Activated naive CD4-positive, alpha-beta T cell treated with anti-CD3 and anti-CD28 coated beads, Interleukin-2, amount 50 U/mL, for 24 hours (primary cell): ENCODE measurements around the gene ENDOV.
"Not testable (repeated sequence)": the region's sequence is repeated elsewhere in the genome, so short reads cannot be mapped to it uniquely, and the experiment has no call there.

Experiments used
- H3K27ac Mint-ChIP-seq: one replicate; pipeline ENCODE4 v1.8.0; 2021; ENCODE audit warnings: mild to moderate bottlenecking, mixed read lengths
- H3K27me3 Mint-ChIP-seq: one replicate; pipeline ENCODE4 v1.8.0; 2021; ENCODE audit warnings: mixed read lengths
- H3K36me3 Mint-ChIP-seq: one replicate; pipeline ENCODE4 v1.8.0; 2021; ENCODE audit warnings: mixed read lengths
- H3K4me1 Mint-ChIP-seq: one replicate; pipeline ENCODE4 v1.8.0; 2021; ENCODE audit warnings: mixed read lengths
- H3K4me3 Mint-ChIP-seq: one replicate; pipeline ENCODE4 v1.8.0; 2021; ENCODE audit warnings: mild to moderate bottlenecking, mixed read lengths
- H3K9me3 Mint-ChIP-seq: one replicate; pipeline ENCODE4 v1.8.0; 2021; ENCODE audit warnings: mixed read lengths

ENDOV gene

DNA sequence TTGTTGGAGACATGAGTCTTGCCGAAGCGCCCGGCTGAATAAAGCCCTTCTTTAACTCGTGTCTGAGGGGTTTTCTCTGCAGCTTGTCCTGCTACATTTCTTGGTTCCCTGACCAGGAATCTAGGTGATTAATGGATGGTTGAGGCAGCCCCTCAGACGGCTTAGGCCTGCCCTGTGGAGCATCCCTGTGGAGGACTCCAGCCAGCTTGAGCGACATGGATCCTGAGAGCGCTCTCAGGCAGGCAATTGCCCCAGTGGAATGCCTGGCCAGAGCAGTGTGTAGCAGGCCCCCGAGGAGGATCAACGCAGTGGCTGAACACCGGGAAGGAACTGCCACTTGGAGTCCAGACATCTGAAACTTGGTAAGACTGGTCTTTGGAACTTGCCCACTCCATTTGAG is 17.3 kb upstream of the ENDOV start:
- Mint-ChIP-seq H3K36me3 (peaks cover 1% of the 10 kb centered on the region), H3K4me3 (no peak overlapping the region), H3K27ac (peak overlapping the region; percentile 66), H3K4me1 (peaks cover 12% of the 10 kb centered on the region), H3K9me3 (no peaks in the 10 kb centered on the region), H3K27me3 (no peaks in the 10 kb centered on the region)

DNA sequence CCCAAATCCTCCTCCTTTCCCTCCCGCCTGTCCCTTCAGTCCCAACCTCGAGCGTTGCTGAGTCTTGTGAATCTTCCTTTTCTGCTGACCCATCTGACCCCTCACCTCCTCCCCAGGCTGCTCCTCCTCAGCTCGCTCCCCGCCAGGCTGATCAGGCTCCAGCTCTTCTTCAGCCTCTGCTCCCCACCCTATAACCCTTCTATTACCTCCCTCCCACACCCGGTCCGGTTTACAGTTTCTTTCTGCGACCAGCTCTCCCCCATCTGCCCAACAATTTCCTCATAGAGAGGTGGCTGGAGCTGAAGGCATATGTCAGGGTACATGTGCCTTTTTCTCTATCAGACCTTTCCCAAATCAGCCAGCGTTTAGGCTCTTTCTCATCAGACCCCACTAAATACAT is 13.9 kb upstream of the ENDOV start:
- not testable (repeated sequence) for H3K9me3 Mint-ChIP-seq, H3K27me3 Mint-ChIP-seq, H3K27ac Mint-ChIP-seq, H3K4me3 Mint-ChIP-seq, H3K36me3 Mint-ChIP-seq
- peaks cover 12% of the 10 kb centered on the region for H3K4me1 Mint-ChIP-seq

DNA sequence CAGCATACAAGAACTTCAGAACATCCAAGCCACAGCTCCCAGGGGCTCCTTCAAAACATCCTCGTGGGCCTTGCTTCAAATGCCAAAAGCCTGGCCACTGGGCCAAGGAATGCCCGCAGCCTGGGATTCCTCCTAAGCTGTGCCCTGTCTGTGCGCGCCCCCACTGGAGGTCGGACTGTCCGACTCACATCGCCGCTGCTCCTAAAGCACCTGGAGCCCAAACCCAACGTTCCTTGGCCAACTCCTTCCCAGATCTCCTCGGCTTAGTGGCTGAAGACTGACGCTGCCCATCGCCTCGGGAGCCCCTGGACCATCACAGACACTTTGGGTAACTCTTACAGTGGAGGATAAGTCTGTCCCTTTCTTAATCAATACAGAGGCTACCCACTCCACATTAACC is 12.9 kb upstream of the ENDOV start:
- not testable (repeated sequence) for H3K36me3 Mint-ChIP-seq, H3K4me3 Mint-ChIP-seq

DNA sequence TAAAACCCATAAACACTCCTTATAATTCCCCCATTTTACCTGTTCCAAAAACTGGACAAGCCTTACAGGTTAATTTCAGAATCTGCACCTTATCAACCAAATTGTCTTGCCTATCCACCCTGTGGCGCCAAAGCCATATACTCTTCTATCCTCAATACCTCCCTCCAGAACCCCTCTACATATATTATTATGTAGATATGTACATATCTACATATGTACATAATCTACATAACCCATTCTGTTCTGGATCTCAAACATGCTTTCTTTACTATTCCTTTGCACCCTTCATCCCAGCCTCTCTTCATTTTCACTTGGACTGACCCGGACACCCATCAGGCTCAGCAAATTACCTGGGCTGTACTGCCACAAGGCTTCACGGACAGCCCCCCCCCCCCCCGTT is 12.0 kb upstream of the ENDOV start:
- no peak overlapping the region for H3K27ac Mint-ChIP-seq
- peaks cover 1% of the 10 kb centered on the region for H3K36me3 Mint-ChIP-seq
- H3K9me3 Mint-ChIP-seq, result no peaks in the 10 kb centered on the region
- no peaks in the 10 kb centered on the region for H3K27me3 Mint-ChIP-seq
- H3K4me3 Mint-ChIP-seq, result no peak overlapping the region
- H3K4me1 Mint-ChIP-seq, result peaks cover 3% of the 10 kb centered on the region

More for the DNA sequence above, 12.9 kb upstream of the ENDOV start:
- not testable (repeated sequence) for H3K9me3 Mint-ChIP-seq, H3K27me3 Mint-ChIP-seq, H3K4me1 Mint-ChIP-seq, H3K27ac Mint-ChIP-seq

DNA sequence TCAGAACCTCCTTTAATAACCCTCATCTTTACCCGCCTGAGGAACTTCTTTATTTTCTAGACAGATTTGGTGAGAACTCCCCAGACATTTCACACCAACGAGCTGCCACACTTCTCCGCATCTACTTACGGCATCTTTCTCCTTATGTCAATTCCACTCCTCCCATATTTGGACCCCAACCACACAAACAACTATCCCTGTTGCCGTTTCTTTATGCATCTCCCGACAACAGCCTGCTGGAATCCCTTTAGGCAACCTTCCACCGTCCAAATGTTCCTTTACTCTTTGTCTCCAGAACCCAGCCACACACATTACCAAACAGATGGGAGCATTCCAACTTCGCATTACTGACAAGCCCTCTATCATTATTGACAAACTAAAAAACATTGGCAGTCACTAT is 8.8 kb upstream of the ENDOV start:
- H3K27me3 Mint-ChIP-seq, result peaks cover 2% of the 10 kb centered on the region
- no peaks in the 10 kb centered on the region for H3K9me3 Mint-ChIP-seq
- H3K4me3 Mint-ChIP-seq, result no peak overlapping the region
- no peak overlapping the region for H3K27ac Mint-ChIP-seq
- no peaks in the 10 kb centered on the region for H3K36me3 Mint-ChIP-seq
- H3K4me1 Mint-ChIP-seq, result peaks cover 3% of the 10 kb centered on the region

DNA sequence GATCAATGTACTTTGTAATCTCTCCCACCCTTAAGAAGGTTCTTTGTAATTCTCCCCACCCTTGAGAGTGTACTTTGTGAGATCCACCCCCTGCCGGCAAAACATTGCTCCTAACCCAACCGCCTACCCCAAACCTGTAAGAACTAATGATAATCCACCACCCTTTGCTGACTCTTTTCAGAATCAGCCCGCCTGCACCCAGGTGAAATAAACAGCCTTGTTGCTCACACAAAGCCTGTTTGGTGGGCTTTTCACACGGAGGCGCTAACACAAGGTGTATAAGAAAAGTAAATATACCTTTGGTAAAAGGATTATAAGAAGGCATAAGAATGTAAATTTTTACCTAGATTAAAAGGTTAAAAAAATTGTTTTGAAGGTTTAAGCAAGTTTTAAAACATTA is 7.0 kb upstream of the ENDOV start:
- not testable (repeated sequence) for H3K36me3 Mint-ChIP-seq, H3K27me3 Mint-ChIP-seq, H3K4me1 Mint-ChIP-seq, H3K4me3 Mint-ChIP-seq, H3K27ac Mint-ChIP-seq, H3K9me3 Mint-ChIP-seq

DNA sequence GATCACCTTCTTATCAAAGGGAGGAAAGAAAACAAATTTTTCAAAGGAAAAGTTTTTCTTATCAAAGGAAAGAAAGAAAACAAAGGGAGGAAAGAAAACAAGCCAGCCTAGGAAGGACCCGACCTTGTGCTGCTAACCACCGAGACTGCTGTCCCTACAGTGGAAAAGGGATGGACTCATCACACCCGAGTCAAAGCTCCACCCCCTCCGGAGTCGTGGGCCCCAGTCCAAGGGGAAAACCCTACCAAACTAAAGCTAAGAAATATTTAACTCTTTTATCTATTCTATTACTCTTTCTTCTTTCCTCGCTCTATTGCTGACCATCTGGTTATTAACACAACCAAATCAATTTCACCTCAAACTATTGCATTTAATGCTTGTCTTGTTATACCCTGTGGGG is 6.1 kb upstream of the ENDOV start:
- H3K4me1 Mint-ChIP-seq, result peaks cover 3% of the 10 kb centered on the region
- no peak overlapping the region for H3K4me3 Mint-ChIP-seq
- no peaks in the 10 kb centered on the region for H3K36me3 Mint-ChIP-seq
- no peaks in the 10 kb centered on the region for H3K9me3 Mint-ChIP-seq
- peaks cover 6% of the 10 kb centered on the region for H3K27me3 Mint-ChIP-seq
- no peak overlapping the region for H3K27ac Mint-ChIP-seq

DNA sequence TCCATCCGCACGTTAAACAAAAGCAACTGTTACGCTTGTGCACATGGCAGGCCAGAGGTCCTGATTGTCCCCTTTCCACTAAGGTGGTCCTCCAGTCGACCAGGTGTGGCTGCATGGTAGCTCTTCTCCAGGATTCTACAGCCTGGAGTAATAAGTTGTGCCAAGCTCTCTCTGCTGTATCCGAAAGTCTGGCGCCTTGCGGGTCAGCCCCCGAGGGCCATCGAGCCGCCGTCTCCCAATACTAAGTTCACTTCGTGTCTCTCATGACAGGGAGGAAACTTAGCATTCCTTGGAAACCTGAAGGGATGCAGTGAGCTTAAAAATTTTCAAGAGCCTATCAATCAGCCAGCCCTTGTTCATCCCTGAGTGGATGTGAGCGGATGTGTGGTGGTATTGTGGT is 5.3 kb upstream of the ENDOV start:
- Mint-ChIP-seq H3K4me3 (no peak overlapping the region), H3K27ac (no peak overlapping the region), H3K36me3 (no peaks in the 10 kb centered on the region), H3K9me3 (no peaks in the 10 kb centered on the region), H3K27me3 (peaks cover 10% of the 10 kb centered on the region), H3K4me1 (peaks cover 10% of the 10 kb centered on the region)

DNA sequence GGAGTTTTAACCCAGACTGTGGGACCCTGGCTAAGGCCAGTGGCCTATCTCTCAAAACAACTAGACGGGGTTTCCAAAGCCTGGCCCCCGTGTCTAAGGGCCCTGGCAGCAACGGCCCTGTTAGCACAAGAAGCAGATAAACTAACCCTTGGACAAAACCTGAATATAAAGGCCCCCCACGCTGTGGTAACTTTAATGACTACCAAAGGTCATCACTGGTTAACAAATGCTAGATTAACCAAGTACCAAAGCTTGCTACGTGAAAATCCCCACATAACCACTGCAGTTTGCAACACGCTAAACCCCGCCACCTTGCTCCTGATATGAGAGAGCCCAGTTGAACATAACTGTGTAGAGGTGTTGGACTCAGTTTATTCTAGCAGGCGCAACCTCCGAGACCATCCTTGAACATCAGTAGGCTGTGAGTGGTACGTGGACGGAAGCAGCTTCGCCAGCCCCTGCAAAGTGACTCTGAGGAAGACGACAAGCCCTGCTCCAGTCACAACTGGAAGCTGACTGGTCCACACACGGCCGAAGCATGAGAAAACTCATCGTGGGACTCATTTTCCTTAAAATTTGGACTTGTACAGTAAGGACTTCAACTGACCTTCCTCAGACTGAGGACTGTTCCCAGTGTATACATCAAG is 4.4 kb upstream of the ENDOV start:
- not testable (repeated sequence) for H3K27me3 Mint-ChIP-seq, H3K4me3 Mint-ChIP-seq, H3K4me1 Mint-ChIP-seq, H3K9me3 Mint-ChIP-seq, H3K36me3 Mint-ChIP-seq, H3K27ac Mint-ChIP-seq

DNA sequence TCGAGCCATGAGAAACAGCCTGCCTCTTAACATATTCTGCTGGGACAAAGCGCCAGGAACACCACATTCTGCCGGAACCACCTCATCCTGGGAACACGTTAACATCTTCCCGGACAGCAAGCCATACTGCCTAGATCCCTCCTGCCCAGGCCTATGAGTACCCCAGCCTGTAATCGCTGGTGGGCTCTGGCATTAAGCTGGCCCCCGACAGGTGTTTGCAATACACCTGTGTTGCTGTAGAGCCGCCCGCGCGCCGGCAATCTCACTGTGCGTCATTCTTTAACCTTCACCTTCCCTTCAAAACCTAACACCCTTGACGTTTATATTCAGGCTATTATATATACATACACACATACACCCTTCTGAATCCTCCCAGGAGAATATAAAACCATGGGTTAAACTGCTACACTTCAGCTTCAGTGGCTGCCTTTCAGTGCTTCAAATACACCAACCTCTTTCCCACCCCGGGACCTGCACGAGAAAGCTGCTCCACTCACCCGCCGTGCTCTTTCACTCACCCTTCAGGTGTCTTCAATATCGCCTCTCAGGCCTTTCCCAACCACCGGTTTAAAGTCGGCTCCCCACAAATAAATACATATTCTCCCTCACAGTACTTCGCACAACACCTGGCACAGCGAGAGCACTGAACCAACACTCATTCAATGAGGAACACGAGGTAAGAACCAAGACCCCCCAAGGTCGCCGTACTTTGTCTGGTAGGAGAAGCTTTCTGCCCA is 1.0 kb upstream of the ENDOV start:
- Mint-ChIP-seq H3K9me3 (no peaks in the 10 kb centered on the region), H3K36me3 (peaks cover 3% of the 10 kb centered on the region), H3K27me3 (peaks cover 10% of the 10 kb centered on the region), H3K4me1 (peaks cover 31% of the 10 kb centered on the region), H3K27ac (peak overlapping the region; percentile 79), H3K4me3 (peak overlapping the region; percentile 84)

DNA sequence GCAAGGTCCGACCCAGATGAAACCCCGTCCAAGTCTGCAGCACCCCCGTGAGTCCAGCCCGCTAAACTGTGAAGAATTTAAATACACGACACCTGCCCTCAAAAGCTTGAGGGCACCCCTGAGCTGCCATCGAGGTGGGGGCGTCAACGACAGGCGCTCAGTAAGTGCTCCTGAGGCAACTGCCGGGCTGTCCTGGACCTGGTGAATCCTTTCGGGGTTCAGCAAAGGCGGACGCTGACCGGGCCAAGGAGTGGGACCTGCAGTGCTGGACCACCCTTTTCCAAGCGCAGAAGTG is 512 bp upstream of the ENDOV start:
- H3K27me3 Mint-ChIP-seq, result peaks cover 8% of the 10 kb centered on the region
- H3K4me1 Mint-ChIP-seq, result peaks cover 28% of the 10 kb centered on the region
- H3K4me3 Mint-ChIP-seq, result peak overlapping the region; percentile 84
- H3K36me3 Mint-ChIP-seq, result peaks cover 3% of the 10 kb centered on the region
- peak overlapping the region; percentile 79 for H3K27ac Mint-ChIP-seq
- H3K9me3 Mint-ChIP-seq, result no peaks in the 10 kb centered on the region

DNA sequence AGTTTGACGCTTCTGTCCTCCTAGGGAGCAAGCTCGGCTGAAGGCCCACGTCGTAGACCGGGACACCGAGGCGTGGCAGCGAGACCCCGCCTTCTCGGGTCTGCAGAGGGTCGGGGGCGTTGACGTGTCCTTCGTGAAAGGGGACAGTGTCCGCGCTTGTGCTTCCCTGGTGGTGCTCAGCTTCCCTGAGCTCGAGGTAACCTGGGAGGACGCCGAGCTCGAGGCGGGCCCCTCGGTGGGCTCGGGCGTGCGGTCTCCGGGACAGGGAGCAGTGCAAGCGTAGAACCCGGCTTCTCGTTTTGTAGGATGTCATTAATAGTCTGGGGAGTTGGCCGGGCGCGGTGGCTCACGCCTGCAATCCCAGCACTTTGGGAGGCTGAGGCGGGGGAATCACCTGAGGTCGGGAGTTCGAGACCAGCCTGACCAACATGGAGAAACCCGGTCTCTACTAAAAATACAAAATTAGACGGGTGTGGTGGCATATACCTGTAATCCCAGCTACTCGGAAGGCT is 715 bp downstream of the ENDOV start:
- peaks cover 3% of the 10 kb centered on the region for H3K36me3 Mint-ChIP-seq
- no peak overlapping the region for H3K27ac Mint-ChIP-seq
- peaks cover 8% of the 10 kb centered on the region for H3K27me3 Mint-ChIP-seq

DNA sequence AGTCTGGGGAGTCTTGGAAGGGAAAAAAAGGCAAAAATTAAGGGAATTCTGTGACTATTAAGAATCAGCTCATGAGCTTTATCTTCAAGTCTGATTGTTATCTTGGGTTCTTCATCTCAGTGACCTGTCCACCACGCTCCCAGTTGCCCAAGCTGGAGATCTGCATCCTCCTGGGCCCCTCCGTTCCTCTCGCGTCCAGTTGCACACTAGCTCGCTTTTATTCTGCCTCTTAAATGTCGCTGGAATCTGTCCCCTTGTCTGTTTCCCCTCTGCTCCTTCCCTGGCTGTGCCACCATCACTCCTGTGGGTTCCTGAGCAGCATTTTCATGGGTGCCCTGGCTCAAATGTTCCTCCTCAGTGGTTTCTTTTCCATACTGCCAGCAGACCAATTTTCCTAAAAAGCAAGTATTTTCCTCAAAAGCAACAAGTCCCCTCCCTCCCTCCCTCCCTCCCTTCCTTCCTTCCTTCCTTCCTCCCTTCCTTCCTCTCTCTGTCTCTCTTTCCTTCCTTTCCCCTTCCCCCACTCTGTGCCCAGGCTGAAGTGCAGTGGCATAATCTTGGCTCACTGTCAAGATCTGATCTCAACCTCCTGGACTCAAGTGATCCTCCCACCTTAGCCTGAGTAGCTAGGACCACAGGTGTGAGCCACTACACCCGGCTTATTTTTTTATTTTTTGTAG is 1.4 kb downstream of the ENDOV start:
- peak overlapping the region; percentile 84 for H3K4me3 Mint-ChIP-seq
- peaks cover 28% of the 10 kb centered on the region for H3K4me1 Mint-ChIP-seq
- peaks cover 8% of the 10 kb centered on the region for H3K27me3 Mint-ChIP-seq
- peak overlapping the region; percentile 43 for H3K27ac Mint-ChIP-seq
- H3K36me3 Mint-ChIP-seq, result peaks cover 3% of the 10 kb centered on the region
- no peaks in the 10 kb centered on the region for H3K9me3 Mint-ChIP-seq

More for the DNA sequence above, 715 bp downstream of the ENDOV start:
- H3K9me3 Mint-ChIP-seq, result no peaks in the 10 kb centered on the region
- H3K4me1 Mint-ChIP-seq, result peaks cover 28% of the 10 kb centered on the region
- peak overlapping the region; percentile 84 for H3K4me3 Mint-ChIP-seq

DNA sequence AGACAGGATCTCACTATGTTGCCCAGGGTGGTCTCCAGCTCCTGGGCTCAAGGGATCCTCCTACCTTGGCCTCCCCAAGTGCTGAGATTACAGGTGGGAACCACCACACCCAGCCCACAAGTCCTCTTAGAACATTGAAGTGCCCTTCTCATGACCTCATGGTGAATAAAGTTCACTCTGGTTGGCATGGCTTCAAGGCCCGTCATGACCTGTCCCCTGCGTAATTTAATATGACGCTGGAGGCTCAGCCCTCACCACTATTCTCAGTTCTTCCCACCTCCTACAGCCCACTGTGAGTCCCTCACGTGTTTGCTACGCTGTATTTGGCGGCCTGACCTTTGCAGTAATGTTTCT is 1.9 kb downstream of the ENDOV start:
- Mint-ChIP-seq H3K27me3 (peaks cover 8% of the 10 kb centered on the region), H3K9me3 (no peaks in the 10 kb centered on the region), H3K4me3 (peak overlapping the region; percentile 84), H3K4me1 (peaks cover 28% of the 10 kb centered on the region), H3K36me3 (peaks cover 3% of the 10 kb centered on the region), H3K27ac (peak overlapping the region; percentile 43)

DNA sequence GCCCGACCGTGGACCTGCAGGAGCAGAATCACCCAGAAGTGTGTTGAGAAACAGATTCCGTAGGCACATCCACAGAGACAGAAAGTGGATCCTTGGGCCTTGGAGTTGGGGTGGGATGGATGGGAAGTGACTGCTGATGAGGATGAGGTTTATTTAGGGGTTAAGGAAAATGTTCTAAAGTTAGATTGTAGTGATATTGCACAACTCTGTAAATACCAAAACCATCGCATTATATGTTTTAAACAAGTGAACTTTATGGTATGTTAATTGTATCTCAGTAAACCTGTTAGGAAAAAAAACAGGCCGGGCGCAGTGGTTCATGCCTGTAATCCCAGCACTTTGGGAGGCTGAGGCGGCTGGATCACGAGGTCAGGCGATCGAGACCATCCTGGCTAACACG is 3.6 kb downstream of the ENDOV start:
- H3K4me1 Mint-ChIP-seq, result peaks cover 28% of the 10 kb centered on the region
- H3K36me3 Mint-ChIP-seq, result peaks cover 3% of the 10 kb centered on the region
- H3K27ac Mint-ChIP-seq, result no peak overlapping the region
- peaks cover 4% of the 10 kb centered on the region for H3K27me3 Mint-ChIP-seq
- no peak overlapping the region for H3K4me3 Mint-ChIP-seq
- no peaks in the 10 kb centered on the region for H3K9me3 Mint-ChIP-seq

DNA sequence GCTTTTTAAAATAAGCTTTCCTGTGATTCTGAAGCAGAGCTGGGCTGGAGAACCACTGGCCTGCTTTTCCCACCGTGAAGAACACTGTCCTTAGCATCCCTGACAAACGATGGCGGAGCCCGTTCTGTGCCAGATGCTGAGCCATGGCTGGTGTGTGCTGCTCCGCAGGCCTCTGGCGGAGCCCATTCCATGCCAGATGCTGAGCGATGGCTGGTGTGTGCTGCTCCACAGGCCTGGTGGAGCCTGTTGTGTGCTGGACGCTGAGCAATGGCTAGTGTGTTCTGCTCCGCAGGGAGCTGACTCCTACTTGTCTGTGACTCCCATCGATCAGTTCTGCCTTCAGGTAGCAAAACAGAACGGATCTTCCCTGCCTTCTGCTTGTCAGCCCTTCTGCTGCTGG is 4.3 kb downstream of the ENDOV start:
- no peaks in the 10 kb centered on the region for H3K27me3 Mint-ChIP-seq
- H3K27ac Mint-ChIP-seq, result no peak overlapping the region
- H3K4me1 Mint-ChIP-seq, result peaks cover 28% of the 10 kb centered on the region
- peaks cover 3% of the 10 kb centered on the region for H3K36me3 Mint-ChIP-seq
- H3K4me3 Mint-ChIP-seq, result no peak overlapping the region
- no peaks in the 10 kb centered on the region for H3K9me3 Mint-ChIP-seq
